GM10248 (cell line): ENCODE data around the gene MRPL34.
"Not testable (repeated sequence)": the region's sequence is repeated elsewhere in the genome, so short reads cannot be mapped to it uniquely, and the experiment has no call there.

ENCODE experiments used
- CTCF ChIA-PET: fragments of 300-600 bp; sonication (Branson Sonifier 250); formaldehyde crosslinking; extraction: SDS; loops from one replicate; lab custom pipeline; 2021; ENCODE audit warnings: antibody characterized with exemption; lab: Yijun Ruan, JAX
- POLR2A ChIA-PET: fragments of 350-650 bp; sonication (Branson Sonifier 250); formaldehyde crosslinking; extraction: SDS; loops from one replicate; lab custom pipeline; 2020; ENCODE audit warnings: antibody characterized with exemption; lab: Yijun Ruan, JAX
- DNase-seq: peaks from one replicate; pipeline ENCODE4 v3.0.0; 2012; ENCODE audit errors: extremely low spot score
- TF ChIP-seq, protein P1 (sequence below): IDR thresholded peaks from 2 replicates; pipeline ENCODE4 v1.5.1; 2012; ENCODE audit warnings: mild to moderate bottlenecking, low read depth; ENCODE audit errors: extremely low read depth, missing control alignments, control extremely low read depth

MRPL34 gene

DNA sequence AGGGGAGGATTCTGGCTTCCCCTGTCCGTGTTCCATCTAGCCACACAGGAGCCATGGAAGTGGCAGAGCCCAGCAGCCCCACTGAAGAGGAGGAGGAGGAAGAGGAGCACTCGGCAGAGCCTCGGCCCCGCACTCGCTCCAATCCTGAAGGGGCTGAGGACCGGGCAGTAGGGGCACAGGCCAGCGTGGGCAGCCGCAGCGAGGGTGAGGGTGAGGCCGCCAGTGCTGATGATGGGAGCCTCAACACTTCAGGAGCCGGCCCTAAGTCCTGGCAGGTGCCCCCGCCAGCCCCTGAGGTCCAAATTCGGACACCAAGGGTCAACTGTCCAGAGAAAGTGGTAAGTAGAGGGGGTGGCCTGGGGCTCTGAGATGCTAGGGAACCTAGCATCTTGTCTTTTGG, 36.9 kb upstream of the MRPL34 start:
- DNase-seq, result no peak
- TF ChIP-seq, protein P1, sequence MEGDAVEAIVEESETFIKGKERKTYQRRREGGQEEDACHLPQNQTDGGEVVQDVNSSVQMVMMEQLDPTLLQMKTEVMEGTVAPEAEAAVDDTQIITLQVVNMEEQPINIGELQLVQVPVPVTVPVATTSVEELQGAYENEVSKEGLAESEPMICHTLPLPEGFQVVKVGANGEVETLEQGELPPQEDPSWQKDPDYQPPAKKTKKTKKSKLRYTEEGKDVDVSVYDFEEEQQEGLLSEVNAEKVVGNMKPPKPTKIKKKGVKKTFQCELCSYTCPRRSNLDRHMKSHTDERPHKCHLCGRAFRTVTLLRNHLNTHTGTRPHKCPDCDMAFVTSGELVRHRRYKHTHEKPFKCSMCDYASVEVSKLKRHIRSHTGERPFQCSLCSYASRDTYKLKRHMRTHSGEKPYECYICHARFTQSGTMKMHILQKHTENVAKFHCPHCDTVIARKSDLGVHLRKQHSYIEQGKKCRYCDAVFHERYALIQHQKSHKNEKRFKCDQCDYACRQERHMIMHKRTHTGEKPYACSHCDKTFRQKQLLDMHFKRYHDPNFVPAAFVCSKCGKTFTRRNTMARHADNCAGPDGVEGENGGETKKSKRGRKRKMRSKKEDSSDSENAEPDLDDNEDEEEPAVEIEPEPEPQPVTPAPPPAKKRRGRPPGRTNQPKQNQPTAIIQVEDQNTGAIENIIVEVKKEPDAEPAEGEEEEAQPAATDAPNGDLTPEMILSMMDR, result no peak
- CTCF ChIA-PET, result interaction anchor here (5.5 kb wide), 1 partner anchor 14 kb away, joined by 46 read pairs; the partner anchor contains the start of gene ANKLE1
- POLR2A ChIA-PET, result no interaction called here

GRCh38 chr19:17274892-17275291, 30.8 kb upstream of the MRPL34 start:
- POLR2A ChIA-PET, DNase-seq: not testable (repeated sequence)
- CTCF ChIA-PET, result interaction anchor here (1.0 kb wide), 1 partner anchor 58 kb away, joined by 3 read pairs; no protein-coding TSS in a partner anchor

GRCh38 chr19:17275441-17276175, 30.1 kb upstream of the MRPL34 start:
- ChIA-PET POLR2A (interaction anchor here (0.8 kb wide), 1 partner anchor 9 kb away, joined by 3 read pairs; no protein-coding TSS in a partner anchor), CTCF (interaction anchor here (1.0 kb wide), 1 partner anchor 57 kb away, joined by 3 read pairs; no protein-coding TSS in a partner anchor)
- TF ChIP-seq, protein P1, result no peak
- DNase-seq, result no peak

DNA sequence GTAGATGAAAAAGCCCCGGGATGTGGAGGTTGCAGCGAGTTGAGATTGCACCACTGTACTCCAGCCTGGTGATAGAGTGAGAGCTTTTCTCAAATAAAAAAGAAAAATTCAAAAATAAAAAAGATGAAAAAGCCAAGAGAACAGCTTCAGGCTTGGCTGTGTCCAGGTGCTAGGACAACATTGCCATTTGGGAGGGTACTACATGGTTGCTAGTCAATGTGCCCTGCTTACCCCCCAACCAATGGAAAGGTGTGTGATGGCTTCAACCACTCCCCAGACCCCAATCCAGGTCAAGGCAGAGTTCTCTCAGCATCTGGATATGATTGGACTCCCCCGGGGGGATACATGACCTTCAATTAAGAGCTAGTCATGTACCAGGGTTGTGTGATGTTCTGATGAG, 26.2 kb upstream of the MRPL34 start:
- ChIA-PET CTCF (interaction anchor here (1.2 to 2.4 kb wide), 5 partner anchors 7 to 26 kb away, joined by 3 to 7 read pairs (median 5); partner anchors contain the start of gene MRPL34), POLR2A (no interaction called here)
- TF ChIP-seq, protein P1, result no peak
- DNase-seq, result no peak

- DNase-seq, result peak; percentile 81
- ChIA-PET POLR2A (interaction anchor here (0.6 to 1.1 kb wide), 4 partner anchors 11 to 27 kb away, joined by 3 to 5 read pairs (median 4); partner anchors contain the start of gene DDA1), CTCF (interaction anchor here (0.7 to 5.7 kb wide), 24 partner anchors 9 to 567 kb away, joined by 3 to 54 read pairs (median 4); partner anchors contain the start of genes ABHD8, BABAM1, MRPL34 and USHBP1)
- TF ChIP-seq, protein P1, result no peak
Observed at GRCh38 chr19:17281391-17282304, 24.0 kb upstream of the MRPL34 start, which contains the start of gene ANKLE1. Gene ANKLE1, plus strand, starts transcription at chr19:17281901. Its CDS starts 20 bp downstream, at chr19:17281921.

GRCh38 chr19:17282488-17283125, 23.1 kb upstream of the MRPL34 start:
- DNase-seq, result peak; percentile 91
- ChIA-PET POLR2A (interaction anchor here (0.6 to 1.1 kb wide), 2 partner anchors 12 to 21 kb away, joined by 4 to 5 read pairs; no protein-coding TSS in a partner anchor), CTCF (interaction anchor here (0.7 to 5.7 kb wide), 24 partner anchors 10 to 568 kb away, joined by 3 to 54 read pairs (median 5); partner anchors contain the start of genes ABHD8, BABAM1, MRPL34 and USHBP1)
- TF ChIP-seq, protein P1, result peak; percentile 94
